HG03039 (cell line): Measurements from ENCODE around the gene PNPLA7.

Source experiments
- ATAC-seq: cut with Tn5 transposase; IDR thresholded peaks from one replicate; pipeline ENCODE4 v1.9.1; 2021; ENCODE audit warnings: mild to moderate bottlenecking, moderate library complexity; ENCODE audit not compliant: unreplicated experiment

PNPLA7 gene

GRCh38 chr9:137497921-137498719, 52.1 kb downstream of the PNPLA7 start:
- no peak for ATAC-seq

- ATAC-seq: no peak
Measured at GRCh38 chr9:137496601-137497375, 53.4 kb downstream of the PNPLA7 start.

GRCh38 chr9:137494550-137495351, 55.5 kb downstream of the PNPLA7 start:
- ATAC-seq: no peak

GRCh38 chr9:137494104-137494544, 56.1 kb downstream of the PNPLA7 start:
- ATAC-seq: no peak

GRCh38 chr9:137493364-137494103, 56.7 kb downstream of the PNPLA7 start:
- no peak for ATAC-seq

GRCh38 chr9:137492464-137493363, 57.5 kb downstream of the PNPLA7 start:
- ATAC-seq: no peak

- no peak for ATAC-seq
Measured at GRCh38 chr9:137491735-137492432, 58.3 kb downstream of the PNPLA7 start.

- ATAC-seq: no peak
Measured at GRCh38 chr9:137490532-137491186, 59.5 kb downstream of the PNPLA7 start.

- no peak for ATAC-seq
Measured at GRCh38 chr9:137488906-137489305, 61.3 kb downstream of the PNPLA7 start.

GRCh38 chr9:137488327-137488653, 61.9 kb downstream of the PNPLA7 start:
- ATAC-seq: no peak

GRCh38 chr9:137487454-137488326, 62.5 kb downstream of the PNPLA7 start:
- no peak for ATAC-seq

- ATAC-seq: no peak
Measured at GRCh38 chr9:137486545-137487453, 63.4 kb downstream of the PNPLA7 start.

GRCh38 chr9:137486141-137486490, 64.1 kb downstream of the PNPLA7 start:
- ATAC-seq: no peak

- no peak for ATAC-seq
Measured at GRCh38 chr9:137485343-137486140, 64.7 kb downstream of the PNPLA7 start.

GRCh38 chr9:137484551-137485315, 65.5 kb downstream of the PNPLA7 start:
- no peak for ATAC-seq
